ENCODE data around the gene SMIM44.

- TF ChIP-seq CTCF (IDR thresholded peaks at IDR 0.05) (no peak), POLR2A (IDR thresholded peaks at IDR 0.05) (no peak)
These were observed 5.7 kb downstream of the SMIM44 start for GRCh38 chr19:3477506-3477905.

Measured in thyroid gland (tissue), 4 donors.